ENCODE measurements around the gene NECTIN1.

DNA sequence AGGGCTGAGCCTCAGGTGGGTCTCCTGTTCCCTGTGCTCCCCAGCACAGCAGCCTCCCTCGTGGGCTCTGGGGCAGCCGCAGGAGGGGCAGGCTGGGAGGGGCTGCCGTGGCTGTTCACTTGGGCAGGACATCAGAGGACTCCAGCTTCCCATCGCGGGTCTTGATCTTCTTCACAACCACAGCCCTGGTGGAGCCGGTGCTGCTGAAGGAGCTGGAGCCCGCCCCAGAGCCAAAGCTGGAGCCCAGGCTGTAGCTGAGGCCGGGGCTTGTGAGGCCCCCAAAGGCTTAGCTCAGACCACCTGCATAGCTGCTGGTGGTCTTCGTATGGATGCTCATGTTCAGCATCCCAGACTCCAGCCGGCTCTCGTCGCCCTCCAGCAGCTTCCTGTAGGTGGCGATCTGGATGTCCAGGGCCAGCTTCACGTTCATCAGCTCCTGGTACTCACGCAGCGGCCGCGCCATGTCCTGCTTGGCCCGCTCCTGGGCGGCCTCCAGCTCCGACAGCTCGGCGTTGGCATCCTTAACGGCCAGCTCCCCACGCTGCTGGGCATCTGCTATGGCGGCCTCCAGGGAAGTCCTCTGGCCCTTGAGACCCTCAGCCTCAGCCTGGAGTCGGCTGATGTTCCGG, 126.1 kb downstream of the NECTIN1 start:
- TF ChIP-seq POLR2A (IDR thresholded peaks at IDR 0.05): no peak
- TF ChIP-seq, protein P1, sequence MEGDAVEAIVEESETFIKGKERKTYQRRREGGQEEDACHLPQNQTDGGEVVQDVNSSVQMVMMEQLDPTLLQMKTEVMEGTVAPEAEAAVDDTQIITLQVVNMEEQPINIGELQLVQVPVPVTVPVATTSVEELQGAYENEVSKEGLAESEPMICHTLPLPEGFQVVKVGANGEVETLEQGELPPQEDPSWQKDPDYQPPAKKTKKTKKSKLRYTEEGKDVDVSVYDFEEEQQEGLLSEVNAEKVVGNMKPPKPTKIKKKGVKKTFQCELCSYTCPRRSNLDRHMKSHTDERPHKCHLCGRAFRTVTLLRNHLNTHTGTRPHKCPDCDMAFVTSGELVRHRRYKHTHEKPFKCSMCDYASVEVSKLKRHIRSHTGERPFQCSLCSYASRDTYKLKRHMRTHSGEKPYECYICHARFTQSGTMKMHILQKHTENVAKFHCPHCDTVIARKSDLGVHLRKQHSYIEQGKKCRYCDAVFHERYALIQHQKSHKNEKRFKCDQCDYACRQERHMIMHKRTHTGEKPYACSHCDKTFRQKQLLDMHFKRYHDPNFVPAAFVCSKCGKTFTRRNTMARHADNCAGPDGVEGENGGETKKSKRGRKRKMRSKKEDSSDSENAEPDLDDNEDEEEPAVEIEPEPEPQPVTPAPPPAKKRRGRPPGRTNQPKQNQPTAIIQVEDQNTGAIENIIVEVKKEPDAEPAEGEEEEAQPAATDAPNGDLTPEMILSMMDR (IDR thresholded peaks at IDR 0.05): no peak
